Endothelial cell of umbilical vein (primary cell): Measurements from ENCODE around the gene KCNH8. TPM values are rescaled to one million over a fixed set of nuclear protein-coding genes. Genes with fewer than 3 reads are reported as not detected.

Experiments used
- BruUV-seq: library from RNA; stranded (reverse); fragments of 400-500 nt; replicated peaks from 2 replicates; lab custom pipeline; 2021; lab: Mats Ljungman, UMichigan
- CTCF ChIA-PET: fragments of 300-600, 350-600 bp; sonication (Branson Sonifier 250); formaldehyde crosslinking; loops from one replicate; lab custom pipeline; 2021; ENCODE audit warnings: antibody characterized with exemption, inconsistent platforms; lab: Charles Lee
- POLR2A ChIA-PET: fragments of 300-600, 350-600 bp; sonication (Branson Sonifier 250); formaldehyde crosslinking; loops from one replicate; lab custom pipeline; 2021; ENCODE audit warnings: antibody characterized with exemption, inconsistent platforms; lab: Charles Lee
- DNase-seq: peaks from one replicate; pipeline ENCODE4 v3.0.0-alpha.2; 2011; ENCODE audit warnings: low read depth, low spot score
- FAIRE-seq: peaks from 2 replicates; lab custom pipeline; 2011; peaks lifted over from hg19 to GRCh38; lab: Jason Lieb, UNC
- H2AFZ ChIP-seq: 2 replicates; pipeline ENCODE4 v1.6.0; 2012; ENCODE audit warnings: low read depth, low read length, control low read depth, inconsistent platforms
- H3K27ac ChIP-seq: 2 replicates; pipeline ENCODE4 v1.5.1; 2011; ENCODE audit warnings: low read depth, mild to moderate bottlenecking, control low read depth, low read length, moderate library complexity; ENCODE audit not compliant: insufficient read depth
- H3K27me3 ChIP-seq, 2 experiments: 2 replicates each; pipeline versions ENCODE4 v1.6.0 to v1.6.1; 2011; ENCODE audit warnings: low read length in 2 of 2, mixed read lengths in 1 of 2; ENCODE audit not compliant: control insufficient read depth in 2 of 2, insufficient read depth in 2 of 2
- H3K36me3 ChIP-seq, 2 experiments: 2 replicates in 1 of 2; 3 replicates in 1 of 2; pipeline ENCODE4 v1.5.1; 2011; ENCODE audit warnings: low read length in 2 of 2, mild to moderate bottlenecking in 1 of 2, moderate library complexity in 1 of 2; ENCODE audit not compliant: control insufficient read depth in 2 of 2, insufficient read depth in 2 of 2; ENCODE audit errors: extremely low read depth in 1 of 2
- H3K4me1 ChIP-seq: 3 replicates; pipeline ENCODE4 v1.5.1; 2011; ENCODE audit warnings: mild to moderate bottlenecking, low read length; ENCODE audit not compliant: control insufficient read depth, insufficient read depth; ENCODE audit errors: extremely low read depth
- H3K4me2 ChIP-seq: 2 replicates; pipeline ENCODE4 v1.6.1; 2011; ENCODE audit warnings: low read length, control low read depth, mixed read lengths; ENCODE audit not compliant: insufficient read depth
- H3K4me3 ChIP-seq, 3 experiments: fragments of 200-600 bp in 1 of 3; sonication (generic), shearing (Covaris generic) in 1 of 3; replicated peaks in 1 of 3; 2 replicates each; pipeline ENCODE4 v1.5.1; 2011 to 2016; ENCODE audit warnings: control low read depth in 3 of 3, low read length in 3 of 3, mild to moderate bottlenecking in 2 of 3, inconsistent platforms in 1 of 3, low read depth in 1 of 3, moderate library complexity in 1 of 3; ENCODE audit not compliant: insufficient read depth in 1 of 3
- H3K79me2 ChIP-seq: 2 replicates; pipeline ENCODE4 v1.6.0; 2012; ENCODE audit warnings: low read length, inconsistent platforms; ENCODE audit not compliant: control insufficient read depth, insufficient read depth
- H3K9ac ChIP-seq: replicated peaks from 2 replicates; pipeline ENCODE3; 2011; ENCODE audit warnings: low read length, control low read depth; ENCODE audit not compliant: insufficient read depth; ENCODE audit errors: extremely low read depth
- H3K9me1 ChIP-seq: replicated peaks from 3 replicates; pipeline ENCODE4 v1.6.0; 2011; ENCODE audit warnings: mild to moderate bottlenecking, low read length; ENCODE audit not compliant: control insufficient read depth, insufficient read depth; ENCODE audit errors: extremely low read depth
- H3K9me3 ChIP-seq: replicated peaks from 2 replicates; pipeline ENCODE4 v1.5.1; 2012; ENCODE audit warnings: low read length, inconsistent platforms; ENCODE audit not compliant: control insufficient read depth, insufficient read depth
- H4K20me1 ChIP-seq: replicated peaks from 2 replicates; pipeline ENCODE3; 2011; ENCODE audit warnings: mild to moderate bottlenecking, low read length; ENCODE audit not compliant: control insufficient read depth, insufficient read depth; ENCODE audit errors: extremely low read depth
- EZH2 ChIP-seq: IDR thresholded peaks from 2 replicates; pipeline ENCODE4 v1.6.1; 2012; ENCODE audit warnings: borderline replicate concordance, low read depth, mild to moderate bottlenecking, moderate library complexity, low read length, inconsistent platforms; ENCODE audit not compliant: severe bottlenecking
- FOS ChIP-seq: IDR thresholded peaks from 2 replicates; pipeline ENCODE4 v1.6.1; 2011; ENCODE audit warnings: mild to moderate bottlenecking, low read length, moderate library complexity, borderline replicate concordance; ENCODE audit not compliant: insufficient read depth
- GATA2 ChIP-seq: IDR thresholded peaks from 2 replicates; pipeline ENCODE4 v1.7.0; 2011; ENCODE audit warnings: low read depth, mild to moderate bottlenecking, moderate library complexity, mixed read lengths, low read length; ENCODE audit not compliant: insufficient read length, insufficient read depth
- JUN ChIP-seq: IDR thresholded peaks from 2 replicates; pipeline ENCODE4 v1.6.1; 2011; ENCODE audit warnings: borderline replicate concordance, low read depth; ENCODE audit not compliant: insufficient read length, insufficient read depth
- MYC ChIP-seq: IDR thresholded peaks from one replicate; pipeline ENCODE4 v1.6.1; 2011; ENCODE audit warnings: mild to moderate bottlenecking, low read depth, low read length
- POLR2A ChIP-seq: IDR thresholded peaks from 2 replicates; pipeline ENCODE4 v1.6.1; 2012; ENCODE audit warnings: low read depth, mild to moderate bottlenecking, control low read depth, low read length
- POLR2AphosphoS5 ChIP-seq: IDR thresholded peaks from 2 replicates; pipeline ENCODE4 v1.6.1; 2012; ENCODE audit warnings: low read depth, mild to moderate bottlenecking, control low read depth, low read length, moderate library complexity; ENCODE audit not compliant: insufficient read depth
- dilution Hi-C: fragments of 300-500 bp; cut with MboI; formaldehyde crosslinking; loops from one replicate; pipeline ENCODE4 v1.15.0; 2019; ENCODE audit warnings: low sequenced_read_pairs; ENCODE audit not compliant: extremely low pct_ligation_motif_present
- intact Hi-C: fragments of 100-400 bp; cut with micrococcal nuclease; formaldehyde crosslinking; loops from one replicate; pipeline ENCODE4 v1.10.0; 2022
- polyA plus RNA-seq, 4 experiments: library from polyadenylated mRNA; depleted of rRNA in 3 of 4; stranded (reverse) in 3 of 4; unstranded in 1 of 4; fragments of >200 nt; gene quantifications; 2 replicates each; pipeline versions ENCODE4 v1.2.1 to v1.2.3, GENCODE V29; 2011 to 2012; ENCODE audit warnings: missing spikeins in 1 of 4
- total RNA-seq: library from RNA; stranded (reverse); gene quantifications from 2 replicates; pipeline ENCODE4 v1.2.3, GENCODE V29; 2021
- TF ChIP-seq, protein P1 (sequence below), 2 donors: IDR thresholded peaks; 1 replicate in 1 of 2; 2 replicates in 1 of 2; pipeline ENCODE4 v1.5.1; 2011; ENCODE audit warnings: low read length in 2 of 2, mild to moderate bottlenecking in 2 of 2, moderate library complexity in 2 of 2, control low read depth in 1 of 2, inconsistent platforms in 1 of 2, low read depth in 1 of 2; ENCODE audit not compliant: insufficient read depth in 1 of 2; ENCODE audit errors: extremely low read depth in 1 of 2
- TF ChIP-seq, protein P2 (sequence below): IDR thresholded peaks from 2 replicates; pipeline ENCODE4 v1.6.1; 2011; ENCODE audit not compliant: insufficient read depth, insufficient read length

KCNH8 gene
- total and polyA plus RNA-seq, 2 donors (not counting 3 experiments of a cell fraction or from before 2014, with no cell fraction given): not detected

- no TSS peak for BruUV-seq
- peaks cover 5% of the 10 kb centered on the region for H3K9me3 ChIP-seq
Measured at GRCh38 chr3:19215427-19215826, 67.1 kb downstream of the KCNH8 start.

More at GRCh38 chr3:19215427-19215826, 67.1 kb downstream of the KCNH8 start:
- Histone ChIP-seq H4K20me1 (no peaks in the 10 kb centered on the region), H3K4me1 (no peaks in the 10 kb centered on the region), H3K27ac (no peak overlapping the region), H3K79me2 (no peaks in the 10 kb centered on the region), H3K9ac (no peak overlapping the region), H3K36me3 (no peaks in the 10 kb centered on the region), H3K4me3 (no peak overlapping the region), H3K27me3 (no peaks in the 10 kb centered on the region), H2AFZ (no peak overlapping the region), H3K4me2 (no peak overlapping the region), H3K9me1 (no peaks in the 10 kb centered on the region)
- ChIA-PET CTCF (no interaction called here), POLR2A (no interaction called here)
- TF ChIP-seq GATA2 (no peak), MYC (no peak), FOS (no peak), JUN (no peak), EZH2 (no peak), POLR2AphosphoS5 (no peak), POLR2A (no peak)
- TF ChIP-seq, protein P1, sequence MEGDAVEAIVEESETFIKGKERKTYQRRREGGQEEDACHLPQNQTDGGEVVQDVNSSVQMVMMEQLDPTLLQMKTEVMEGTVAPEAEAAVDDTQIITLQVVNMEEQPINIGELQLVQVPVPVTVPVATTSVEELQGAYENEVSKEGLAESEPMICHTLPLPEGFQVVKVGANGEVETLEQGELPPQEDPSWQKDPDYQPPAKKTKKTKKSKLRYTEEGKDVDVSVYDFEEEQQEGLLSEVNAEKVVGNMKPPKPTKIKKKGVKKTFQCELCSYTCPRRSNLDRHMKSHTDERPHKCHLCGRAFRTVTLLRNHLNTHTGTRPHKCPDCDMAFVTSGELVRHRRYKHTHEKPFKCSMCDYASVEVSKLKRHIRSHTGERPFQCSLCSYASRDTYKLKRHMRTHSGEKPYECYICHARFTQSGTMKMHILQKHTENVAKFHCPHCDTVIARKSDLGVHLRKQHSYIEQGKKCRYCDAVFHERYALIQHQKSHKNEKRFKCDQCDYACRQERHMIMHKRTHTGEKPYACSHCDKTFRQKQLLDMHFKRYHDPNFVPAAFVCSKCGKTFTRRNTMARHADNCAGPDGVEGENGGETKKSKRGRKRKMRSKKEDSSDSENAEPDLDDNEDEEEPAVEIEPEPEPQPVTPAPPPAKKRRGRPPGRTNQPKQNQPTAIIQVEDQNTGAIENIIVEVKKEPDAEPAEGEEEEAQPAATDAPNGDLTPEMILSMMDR (IDR thresholded peaks at IDR 0.05; ENCODE audit: extremely low read depth in 1 of 2, insufficient read depth in 1 of 2, low read depth in 1 of 2, low read length in 2 of 2): no peak
- TF ChIP-seq, protein P2, sequence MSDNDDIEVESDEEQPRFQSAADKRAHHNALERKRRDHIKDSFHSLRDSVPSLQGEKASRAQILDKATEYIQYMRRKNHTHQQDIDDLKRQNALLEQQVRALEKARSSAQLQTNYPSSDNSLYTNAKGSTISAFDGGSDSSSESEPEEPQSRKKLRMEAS: no peak
- intact Hi-C loops: no loop called here
- no peak for FAIRE-seq
- no peak for DNase-seq
- dilution Hi-C loops: no loop called here
